Muscle of leg (tissue), 11 donors: ENCODE data around the gene HLA-DMB. TPM values are rescaled to one million over a fixed set of nuclear protein-coding genes. Genes with fewer than 3 reads are reported as not detected.

Source experiments
- DNase-seq: peaks from one replicate; pipeline ENCODE4 v3.0.0; 2013
- H3K27ac ChIP-seq: one replicate; pipeline ENCODE4 v1.5.1; 2013; ENCODE audit warnings: mild to moderate bottlenecking, low read length, control low read depth
- H3K27me3 ChIP-seq: one replicate; pipeline ENCODE4 v1.6.1; 2013; ENCODE audit warnings: low read length; ENCODE audit not compliant: control insufficient read depth, insufficient read depth
- H3K36me3 ChIP-seq: one replicate; pipeline ENCODE4 v1.6.1; 2013; ENCODE audit warnings: low read length; ENCODE audit not compliant: control insufficient read depth, insufficient read depth
- H3K4me1 ChIP-seq: one replicate; pipeline ENCODE4 v1.6.1; 2013; ENCODE audit warnings: low read length; ENCODE audit not compliant: control insufficient read depth, insufficient read depth
- H3K4me3 ChIP-seq: one replicate; pipeline ENCODE4 v1.5.1; 2013; ENCODE audit warnings: low read length, control low read depth
- H3K9me3 ChIP-seq: replicated peaks from 2 replicates; pipeline ENCODE4 v1.6.1; 2013; ENCODE audit warnings: low read depth, low read length; ENCODE audit not compliant: control insufficient read depth
- WGBS: methylation state at CpG from one replicate; pipeline ENCODE4 v1.1.5; 2013; ENCODE audit warnings: missing lambda C conversion rate; ENCODE audit not compliant: insufficient coverage; 5-methylcytosine and 5-hydroxymethylcytosine counted together
- polyA plus RNA-seq, 8 donors: library from polyadenylated mRNA; unstranded; fragments of 120-200 nt; gene quantifications; one replicate each; pipeline versions ENCODE4 v1.2.1 to v1.2.3, GENCODE V29; 2013; ENCODE audit warnings: inconsistent platforms in 1 of 8, low replicate concordance in 1 of 8; ENCODE audit not compliant: insufficient read length in 8 of 8, insufficient read depth in 1 of 8
- total RNA-seq: library from RNA; stranded (reverse); fragments of 120-200 nt; gene quantifications from one replicate; pipeline ENCODE4 v1.2.4, GENCODE V29; 2013

HLA-DMB gene
- total and polyA plus RNA-seq, 9 donors = 3.5 to 5.6 (median 4.4) TPM

- no peaks in the 10 kb centered on the region for H3K9me3 ChIP-seq
- peaks cover 54% of the 10 kb centered on the region for H3K36me3 ChIP-seq
- H3K27me3 ChIP-seq = no peaks in the 10 kb centered on the region
- H3K27ac ChIP-seq = peak overlapping the region; percentile 87
- H3K4me3 ChIP-seq = peak overlapping the region; percentile 98
- H3K4me1 ChIP-seq = peaks cover 14% of the 10 kb centered on the region
- WGBS = under 1% methylated on average over 58 of the region's 70 CpGs
- DNase-seq = peak; percentile 33
Measured at GRCh38 chr6:32972353-32973143, 31.7 kb upstream of the HLA-DMB start.

GRCh38 chr6:32971581-32972352 lies 30.9 kb upstream of the HLA-DMB start:
- peak; percentile 100 for DNase-seq
- Histone ChIP-seq H3K27me3 (no peaks in the 10 kb centered on the region), H3K4me1 (peaks cover 20% of the 10 kb centered on the region), H3K36me3 (peaks cover 46% of the 10 kb centered on the region), H3K4me3 (peak overlapping the region; percentile 98), H3K27ac (peak overlapping the region; percentile 99), H3K9me3 (no peaks in the 10 kb centered on the region)
- WGBS = 0% methylated on average over 22 of the region's 58 CpGs

- no peak for DNase-seq
- Histone ChIP-seq H3K9me3 (no peaks in the 10 kb centered on the region), H3K4me3 (peak overlapping the region; percentile 74), H3K36me3 (peaks cover 40% of the 10 kb centered on the region), H3K4me1 (peaks cover 20% of the 10 kb centered on the region), H3K27me3 (no peaks in the 10 kb centered on the region), H3K27ac (peak overlapping the region; percentile 99)
- 0% methylated on average over 14 of the region's 15 CpGs for WGBS
Measured at GRCh38 chr6:32971242-32971580, 30.4 kb upstream of the HLA-DMB start.

GRCh38 chr6:32970413-32971241 lies 29.8 kb upstream of the HLA-DMB start:
- H3K9me3 ChIP-seq = no peaks in the 10 kb centered on the region
- H3K4me1 ChIP-seq = peaks cover 22% of the 10 kb centered on the region
- H3K36me3 ChIP-seq = peaks cover 35% of the 10 kb centered on the region
- no peaks in the 10 kb centered on the region for H3K27me3 ChIP-seq
- peak overlapping the region; percentile 74 for H3K4me3 ChIP-seq
- 0% methylated on average over 7 of the region's 43 CpGs for WGBS
- peak; percentile 97 for DNase-seq
- peak overlapping the region; percentile 99 for H3K27ac ChIP-seq

- Histone ChIP-seq H3K4me3 (peak overlapping the region; percentile 74), H3K36me3 (peaks cover 28% of the 10 kb centered on the region), H3K9me3 (no peaks in the 10 kb centered on the region), H3K27me3 (no peaks in the 10 kb centered on the region), H3K4me1 (peaks cover 19% of the 10 kb centered on the region), H3K27ac (peak overlapping the region; percentile 99)
- peak; percentile 96 for DNase-seq
- 0% methylated on average over 5 of the region's 19 CpGs for WGBS
Measured at GRCh38 chr6:32969685-32970412, 29.0 kb upstream of the HLA-DMB start.

- Histone ChIP-seq H3K9me3 (no peaks in the 10 kb centered on the region), H3K27ac (peak overlapping the region; percentile 99), H3K4me3 (peak overlapping the region; percentile 74), H3K4me1 (peaks cover 11% of the 10 kb centered on the region), H3K27me3 (no peaks in the 10 kb centered on the region), H3K36me3 (peaks cover 20% of the 10 kb centered on the region)
- DNase-seq = peak; percentile 93
- WGBS = 0% methylated on average over 20 of the region's 40 CpGs
Measured at GRCh38 chr6:32968867-32969684, 28.2 kb upstream of the HLA-DMB start.

- Histone ChIP-seq H3K36me3 (peaks cover 12% of the 10 kb centered on the region), H3K9me3 (no peaks in the 10 kb centered on the region), H3K4me1 (peaks cover 11% of the 10 kb centered on the region), H3K4me3 (peak within 1 kb of the TSS; percentile 74), H3K27ac (peak within 1 kb of the TSS; percentile 99), H3K27me3 (no peaks in the 10 kb centered on the region)
- WGBS = under 1% methylated on average over 40 of the region's 62 CpGs
- DNase-seq = peak; percentile 99
Measured at GRCh38 chr6:32968093-32968866, 27.5 kb upstream of the HLA-DMB start, which contains the start of gene BRD2. TSS of gene BRD2 (plus strand) at chr6:32968594. CDS start at chr6:32972899, 4,305 bp downstream.

GRCh38 chr6:32967151-32968091 lies 26.6 kb upstream of the HLA-DMB start:
- peak overlapping the region; percentile 99 for H3K27ac ChIP-seq
- peaks cover 3% of the 10 kb centered on the region for H3K36me3 ChIP-seq
- H3K4me3 ChIP-seq = peak overlapping the region; percentile 74
- H3K27me3 ChIP-seq = no peaks in the 10 kb centered on the region
- peaks cover 11% of the 10 kb centered on the region for H3K4me1 ChIP-seq
- no peaks in the 10 kb centered on the region for H3K9me3 ChIP-seq
- peak; percentile 83 for DNase-seq
- WGBS = 4% methylated on average over 10 of the region's 16 CpGs
